GM18508 (cell line): ENCODE data around the gene DDX39B.
"Not testable (repeated sequence)": the region's sequence is repeated elsewhere in the genome, so short reads cannot be mapped to it uniquely, and the experiment has no call there.

Experiments used
- ATAC-seq: cut with Tn5 transposase; IDR thresholded peaks from one replicate; pipeline ENCODE4 v1.9.1; 2021; ENCODE audit warnings: moderate number of reproducible peaks; ENCODE audit not compliant: insufficient read depth, unreplicated experiment

Gene DDX39B

DNA sequence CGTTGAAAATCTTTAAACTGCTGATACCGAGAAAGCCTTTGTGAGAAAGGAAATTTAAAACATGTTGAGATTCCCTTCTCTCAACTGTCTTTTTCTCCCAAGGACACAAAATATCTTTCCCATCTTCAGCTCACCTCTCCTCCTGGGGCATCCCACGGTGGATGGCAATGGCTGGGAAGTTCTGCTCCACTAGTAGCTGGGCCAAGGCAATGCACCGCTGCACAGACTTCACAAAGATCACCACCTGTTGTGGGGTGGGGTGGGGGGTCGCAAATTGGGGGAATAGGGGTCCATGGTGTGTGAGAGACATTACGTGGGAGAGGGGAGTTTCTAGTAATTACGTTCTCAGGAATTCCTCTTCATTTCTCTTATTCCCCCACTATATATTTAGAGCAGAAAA lies 10.6 kb downstream of the DDX39B start:
- no peak for ATAC-seq

- ATAC-seq, result no peak
These were observed 11.1 kb downstream of the DDX39B start for GRCh38 chr6:31530659-31531058.

- no peak for ATAC-seq
These were observed 12.3 kb downstream of the DDX39B start for GRCh38 chr6:31529329-31530150.

GRCh38 chr6:31528821-31529328 lies 12.9 kb downstream of the DDX39B start, which contains the start of gene MCCD1:
MCCD1 (plus strand) TSS chr6:31528962; CDS start chr6:31529015, 53 bp downstream.
- no peak for ATAC-seq

- ATAC-seq, result no peak
These were observed 13.5 kb downstream of the DDX39B start for GRCh38 chr6:31528307-31528777.

- no peak for ATAC-seq
These were observed 15.7 kb downstream of the DDX39B start for GRCh38 chr6:31525932-31526591.

- ATAC-seq, result no peak
These were observed 16.3 kb downstream of the DDX39B start for GRCh38 chr6:31525553-31525931.

DNA sequence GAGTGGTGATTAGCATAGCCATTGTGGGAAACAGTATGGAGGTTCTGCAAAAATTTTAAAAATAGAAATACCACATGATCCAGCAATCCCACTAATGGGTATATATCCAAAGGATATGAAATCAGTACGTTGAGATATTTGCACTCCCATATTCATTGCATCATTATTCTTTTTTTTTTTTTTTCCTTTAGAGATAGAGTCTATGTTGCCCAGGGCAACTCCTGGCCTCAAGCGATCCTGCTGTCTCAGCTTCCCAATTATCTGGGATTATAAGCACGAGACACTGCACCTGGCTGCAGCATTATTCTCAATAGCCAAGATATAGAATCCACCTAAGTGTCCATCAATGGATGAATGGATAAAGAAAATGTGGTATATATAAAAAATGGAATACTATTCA lies 20.0 kb downstream of the DDX39B start:
- ATAC-seq, result no peak

DNA sequence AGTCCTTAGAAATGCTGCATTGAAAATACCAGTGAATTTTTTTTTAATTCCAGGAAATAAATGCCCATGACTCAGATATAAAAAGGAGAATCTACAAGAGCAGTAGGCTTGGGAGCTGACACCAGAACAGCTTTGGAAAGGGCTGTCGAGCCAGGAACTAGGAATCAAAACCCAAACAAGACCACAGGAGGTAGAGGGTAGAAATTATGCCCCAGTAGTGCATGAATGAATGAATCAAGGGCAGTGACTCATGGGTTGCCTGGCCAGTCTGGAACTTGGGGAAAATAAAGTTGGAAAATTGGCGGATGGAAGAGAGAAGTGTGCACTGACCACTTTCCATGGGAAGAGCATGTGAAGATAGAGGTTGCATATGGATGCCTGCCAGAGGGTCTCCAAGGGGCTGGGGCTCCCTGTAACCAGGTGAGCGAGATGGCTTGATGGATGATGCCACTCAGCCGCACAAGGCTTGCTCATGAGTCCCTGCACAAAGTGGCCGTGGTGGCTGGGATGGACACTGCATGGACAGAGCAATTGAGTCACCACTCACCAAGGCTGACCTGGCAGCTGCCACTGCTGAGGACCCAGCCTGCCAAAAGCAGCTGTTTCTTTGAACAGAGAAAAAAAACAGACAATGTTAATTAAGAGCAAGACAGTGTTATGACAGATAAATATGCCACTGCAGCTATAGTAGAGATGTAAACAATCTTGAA lies 28.2 kb downstream of the DDX39B start:
- no peak for ATAC-seq

- no peak for ATAC-seq
These were observed 31.8 kb downstream of the DDX39B start for GRCh38 chr6:31510007-31510406.

DNA sequence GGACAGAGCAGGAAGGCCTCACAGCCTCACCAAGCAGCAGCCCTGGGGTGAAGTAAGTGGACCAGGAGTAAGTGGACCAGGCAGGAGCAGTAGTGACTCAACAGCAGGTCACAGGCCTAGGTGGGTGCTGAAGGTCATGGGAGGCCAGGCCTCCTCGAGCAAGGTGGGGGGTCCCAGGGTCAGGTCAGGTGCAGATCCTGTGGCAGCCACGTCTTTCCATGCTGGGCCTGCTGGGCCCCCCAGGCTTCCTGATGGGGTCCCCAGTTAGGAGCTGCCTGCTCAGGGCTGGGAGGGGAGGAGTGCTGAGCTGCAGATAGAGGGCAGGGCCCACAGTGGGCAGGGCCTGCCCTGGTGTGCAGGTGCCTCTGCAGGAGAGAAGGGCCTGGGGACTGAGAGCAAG lies 32.8 kb downstream of the DDX39B start:
- not testable (repeated sequence) for ATAC-seq

GRCh38 chr6:31502586-31502985 lies 39.2 kb downstream of the DDX39B start:
- ATAC-seq, result no peak

- ATAC-seq, result not testable (repeated sequence)
These were observed 42.2 kb downstream of the DDX39B start for GRCh38 chr6:31499648-31500047.

DNA sequence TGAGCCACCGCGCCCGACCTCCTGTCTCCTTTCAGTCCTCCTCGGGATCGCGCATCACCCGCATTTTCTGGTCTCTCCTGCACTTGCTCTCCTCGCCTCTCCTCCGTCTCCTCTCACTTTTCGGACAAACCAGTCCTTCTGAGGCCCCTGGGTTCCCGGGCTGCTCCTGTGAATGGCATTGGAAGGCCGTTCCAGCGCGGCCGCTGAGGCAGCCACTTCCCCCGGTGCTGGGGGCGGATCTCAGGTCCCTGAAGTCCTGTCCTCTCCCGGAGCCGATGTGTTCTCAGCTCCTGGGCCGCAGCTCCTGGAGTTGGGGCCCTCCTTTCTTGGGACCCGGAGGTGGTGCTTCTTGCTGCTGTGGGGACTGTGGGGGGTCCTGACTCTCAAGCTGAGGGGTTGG lies 43.1 kb downstream of the DDX39B start:
- ATAC-seq, result no peak

DNA sequence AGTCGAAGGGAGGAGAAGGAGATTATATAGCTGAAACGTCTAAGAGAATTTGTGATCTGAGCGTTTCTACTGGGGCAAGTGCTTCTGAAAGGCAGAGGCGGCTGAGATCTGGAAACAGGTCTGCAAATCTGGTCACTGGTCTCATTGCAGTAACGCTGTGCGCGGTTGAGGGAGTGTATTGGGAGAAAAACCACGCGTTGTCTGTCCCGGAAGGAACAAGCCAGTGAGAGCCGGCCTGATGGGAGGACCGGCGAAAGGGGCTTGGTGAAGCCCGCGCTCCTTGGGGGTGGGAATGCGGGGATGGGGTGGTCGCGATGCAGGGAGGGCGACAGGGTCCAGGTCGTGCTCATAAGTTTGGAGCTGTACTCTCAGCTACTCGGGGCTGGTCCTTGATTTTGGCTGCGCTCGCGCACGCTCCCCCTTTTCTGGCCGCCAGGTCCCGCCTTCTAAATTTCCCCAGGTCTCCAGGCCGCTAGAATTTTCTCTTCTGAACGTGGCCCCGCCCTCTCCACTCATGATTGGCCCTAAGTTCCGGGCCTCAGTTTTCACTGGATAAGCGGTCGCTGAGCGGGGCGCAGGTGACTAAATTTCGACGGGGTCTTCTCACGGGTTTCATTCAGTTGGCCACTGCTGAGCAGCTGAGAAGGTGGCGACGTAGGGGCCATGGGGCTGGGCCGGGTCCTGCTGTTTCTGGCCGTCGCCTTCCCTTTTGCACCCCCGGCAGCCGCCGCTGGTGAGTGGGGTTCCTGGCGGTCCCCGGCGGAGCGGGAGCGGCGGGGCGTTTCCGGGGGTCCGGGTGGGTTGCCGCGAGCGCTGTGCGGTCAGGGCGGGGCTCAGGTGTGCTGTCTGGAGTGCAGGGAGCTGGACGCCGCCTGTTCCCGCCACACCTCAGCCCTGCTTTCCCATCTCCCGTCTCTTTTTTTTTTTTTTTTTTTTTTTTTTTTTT lies 44.0 kb downstream of the DDX39B start, which contains the start of gene MICB:
TSS of gene MICB (plus strand) at position 615 of the 946 bp plus-strand sequence. CDS start at position 664, 49 bp downstream.
- ATAC-seq, result no peak

GRCh38 chr6:31496826-31497225 lies 45.0 kb downstream of the DDX39B start:
- ATAC-seq, result not testable (repeated sequence)

DNA sequence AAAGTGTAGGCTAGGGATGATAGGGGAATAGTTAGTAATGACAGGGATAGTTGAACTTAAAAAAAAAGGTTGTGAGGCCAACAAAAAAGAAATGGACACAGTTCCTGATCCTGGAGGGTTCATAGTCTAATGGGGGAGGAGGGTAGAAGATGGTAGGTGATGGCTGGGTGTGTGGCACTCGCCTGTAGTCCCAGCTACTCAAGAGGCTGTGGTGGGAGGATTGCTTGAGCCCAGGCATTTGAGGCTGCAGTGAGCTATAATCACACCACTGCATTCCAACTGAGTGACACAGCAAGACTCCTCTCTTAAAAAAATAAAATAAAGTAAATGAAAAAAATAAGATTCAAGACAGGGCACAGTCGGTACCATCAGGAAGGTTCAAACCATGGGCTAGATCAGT lies 46.2 kb downstream of the DDX39B start:
- ATAC-seq, result no peak

DNA sequence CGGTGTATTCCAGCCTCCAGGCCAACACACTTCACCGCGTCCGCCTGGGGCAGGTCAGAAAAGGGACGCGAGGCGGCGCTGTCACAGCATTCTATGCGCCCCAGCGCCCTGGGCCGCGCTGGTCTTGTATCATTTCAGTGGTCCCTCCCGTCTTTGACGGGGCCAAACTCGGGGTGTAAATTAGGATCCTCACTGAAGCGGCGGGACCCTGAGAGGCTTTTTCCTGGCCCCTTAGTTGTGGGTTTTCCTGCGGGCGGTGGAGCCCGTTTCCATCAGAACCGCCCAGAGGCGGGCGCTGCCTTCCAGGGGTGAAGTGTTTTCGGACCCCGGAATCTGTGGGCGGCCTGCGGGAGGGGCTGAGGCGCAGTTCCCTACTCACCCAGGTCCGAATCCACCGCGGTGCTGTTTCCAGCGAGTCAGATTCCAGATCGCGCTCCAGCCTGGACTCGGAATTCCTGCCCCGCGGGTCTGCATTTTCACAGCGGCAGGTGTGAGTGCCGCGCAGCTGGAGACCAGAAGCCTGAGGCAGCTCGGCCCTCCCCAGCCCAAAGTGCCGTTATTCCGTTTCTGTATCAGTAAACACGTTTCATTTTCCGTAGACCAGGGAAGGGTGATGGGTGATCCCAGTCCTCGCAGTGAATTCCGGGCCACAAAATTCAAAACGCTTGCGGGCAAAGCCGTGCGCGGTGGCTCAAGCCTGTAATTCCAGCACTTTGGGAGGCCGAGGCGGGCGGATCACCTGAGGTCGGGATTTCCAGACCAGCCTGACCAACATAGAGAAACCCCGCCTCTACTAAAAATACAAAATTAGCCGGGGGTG lies 47.7 kb downstream of the DDX39B start:
- no peak for ATAC-seq

DNA sequence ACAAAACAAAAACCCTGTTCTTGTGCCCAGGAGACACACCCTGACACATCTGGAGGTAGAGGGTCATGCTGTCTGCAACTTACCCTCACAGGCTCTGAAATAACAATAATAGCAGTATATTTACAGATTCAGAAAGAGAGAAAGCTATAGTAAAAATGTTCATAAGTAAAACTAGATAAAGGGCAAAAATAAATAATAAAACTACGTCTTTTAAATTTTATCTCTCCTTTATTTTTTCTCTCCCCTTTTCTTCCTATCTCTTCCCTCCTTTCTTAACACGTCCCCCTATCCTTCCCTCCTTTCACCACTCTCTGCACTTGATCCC lies 48.3 kb downstream of the DDX39B start:
- ATAC-seq, result not testable (repeated sequence)
